Activated CD4-positive, CD25-positive, alpha-beta regulatory T cell (primary cell): Measurements from ENCODE around the gene PKHD1.

Experiments
- DNase-seq, 4 experiments: peaks; one replicate each; lab custom pipeline; 2025; lab: John Stamatoyannopoulos, UW

Gene PKHD1, protein sequence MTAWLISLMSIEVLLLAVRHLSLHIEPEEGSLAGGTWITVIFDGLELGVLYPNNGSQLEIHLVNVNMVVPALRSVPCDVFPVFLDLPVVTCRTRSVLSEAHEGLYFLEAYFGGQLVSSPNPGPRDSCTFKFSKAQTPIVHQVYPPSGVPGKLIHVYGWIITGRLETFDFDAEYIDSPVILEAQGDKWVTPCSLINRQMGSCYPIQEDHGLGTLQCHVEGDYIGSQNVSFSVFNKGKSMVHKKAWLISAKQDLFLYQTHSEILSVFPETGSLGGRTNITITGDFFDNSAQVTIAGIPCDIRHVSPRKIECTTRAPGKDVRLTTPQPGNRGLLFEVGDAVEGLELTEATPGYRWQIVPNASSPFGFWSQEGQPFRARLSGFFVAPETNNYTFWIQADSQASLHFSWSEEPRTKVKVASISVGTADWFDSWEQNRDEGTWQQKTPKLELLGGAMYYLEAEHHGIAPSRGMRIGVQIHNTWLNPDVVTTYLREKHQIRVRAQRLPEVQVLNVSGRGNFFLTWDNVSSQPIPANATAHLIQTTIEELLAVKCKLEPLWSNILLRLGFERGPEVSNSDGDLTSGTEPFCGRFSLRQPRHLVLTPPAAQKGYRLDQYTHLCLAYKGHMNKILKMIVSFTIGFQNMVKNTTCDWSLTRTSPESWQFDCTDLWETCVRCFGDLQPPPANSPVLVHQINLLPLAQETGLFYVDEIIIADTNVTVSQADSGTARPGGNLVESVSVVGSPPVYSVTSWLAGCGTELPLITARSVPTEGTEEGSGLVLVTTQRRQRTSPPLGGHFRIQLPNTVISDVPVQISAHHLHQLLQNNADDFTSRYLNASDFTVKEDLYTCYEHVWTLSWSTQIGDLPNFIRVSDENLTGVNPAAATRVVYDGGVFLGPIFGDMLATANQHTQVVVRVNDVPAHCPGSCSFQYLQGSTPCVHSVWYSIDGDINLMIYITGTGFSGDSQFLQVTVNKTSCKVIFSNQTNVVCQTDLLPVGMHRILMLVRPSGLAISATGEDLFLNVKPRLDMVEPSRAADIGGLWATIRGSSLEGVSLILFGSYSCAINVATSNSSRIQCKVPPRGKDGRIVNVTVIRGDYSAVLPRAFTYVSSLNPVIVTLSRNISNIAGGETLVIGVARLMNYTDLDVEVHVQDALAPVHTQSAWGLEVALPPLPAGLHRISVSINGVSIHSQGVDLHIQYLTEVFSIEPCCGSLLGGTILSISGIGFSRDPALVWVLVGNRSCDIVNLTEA (N-terminal part only)

GRCh38 chr6:52087498-52087999 lies at the start of gene PKHD1:
TSS of gene PKHD1 (minus strand) at chr6:52087613. CDS start at chr6:52084933, 2,680 bp downstream.
- DNase-seq, result no peak

- DNase-seq, result no peak
Measured at GRCh38 chr6:52136934-52137467, 49.6 kb upstream of the PKHD1 start.

DNA sequence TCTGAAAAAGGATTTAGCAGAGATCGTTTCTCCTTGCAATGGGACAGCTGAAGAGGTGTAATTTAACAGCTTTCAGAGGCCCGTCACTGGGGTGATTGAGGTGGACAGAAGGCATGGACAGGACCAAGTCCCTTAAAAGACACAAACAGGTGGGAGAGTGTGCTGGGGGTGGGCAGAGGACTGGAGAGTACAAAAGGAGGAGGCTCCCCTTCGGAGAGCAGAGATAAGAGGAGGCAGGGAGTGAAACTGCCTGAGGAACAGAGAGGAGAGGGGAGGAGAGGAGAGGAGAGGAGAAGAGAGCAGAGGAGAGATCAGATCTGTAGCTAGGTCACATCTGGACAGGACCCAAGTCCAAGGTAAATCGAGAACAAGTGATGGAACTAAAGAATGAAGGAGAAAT lies 48.6 kb upstream of the PKHD1 start:
- DNase-seq, result no peak

DNA sequence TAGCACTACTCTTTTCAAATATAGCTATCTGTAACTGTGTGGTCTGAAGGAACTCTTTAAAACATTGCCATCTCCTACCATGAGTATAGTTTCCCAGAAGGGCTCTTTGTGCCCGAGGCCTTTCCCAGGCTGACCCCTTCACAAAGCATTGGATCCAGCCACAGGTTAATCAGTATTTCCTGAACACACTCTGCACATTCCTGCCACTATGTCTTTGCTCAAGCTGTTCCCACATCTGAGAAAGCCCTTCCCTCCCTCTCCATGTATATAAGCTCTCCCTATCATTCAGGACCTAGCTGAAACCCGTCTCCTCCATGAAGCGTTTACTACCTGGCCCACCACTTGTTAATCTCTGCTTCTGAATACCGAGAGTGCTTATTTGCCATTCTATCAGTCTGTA lies 47.8 kb upstream of the PKHD1 start:
- DNase-seq, result no peak

DNA sequence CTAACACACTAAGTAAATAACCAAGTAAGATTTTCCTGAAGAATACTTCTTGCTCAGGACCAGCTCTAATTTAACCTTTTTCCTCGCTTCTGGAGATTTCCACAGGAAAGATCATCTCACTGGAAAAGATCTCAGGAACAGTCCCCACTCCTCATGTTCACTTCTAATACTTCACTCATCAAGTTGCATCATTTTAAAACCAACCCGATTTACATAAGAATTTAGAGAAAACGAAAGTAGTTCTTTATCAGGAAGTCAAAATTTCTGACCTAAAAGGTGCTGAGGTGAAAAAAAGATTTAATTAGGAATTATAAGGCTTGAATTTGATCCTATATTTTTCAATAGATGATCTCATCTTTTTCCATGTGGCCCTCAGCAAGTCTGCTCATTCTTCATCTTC lies 46.6 kb upstream of the PKHD1 start:
- no peak for DNase-seq

DNA sequence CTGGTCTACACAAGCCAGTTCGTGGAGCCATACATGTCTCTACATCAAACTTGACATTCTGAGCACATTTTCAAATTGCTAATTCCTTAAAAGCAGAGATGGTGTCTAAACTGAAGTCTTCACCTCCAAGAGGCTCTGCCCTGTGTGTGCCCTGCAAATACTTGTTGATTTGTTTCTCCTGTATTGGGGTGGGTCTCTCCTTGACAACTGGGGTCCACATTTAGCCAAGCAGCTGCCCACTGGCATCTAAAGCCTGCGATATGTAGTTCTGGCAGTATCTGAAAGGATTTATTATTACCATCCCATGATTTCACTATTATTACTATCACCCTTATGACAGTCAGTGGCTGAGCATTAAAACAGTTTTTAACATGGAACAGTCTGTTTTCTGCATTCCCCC lies 45.9 kb upstream of the PKHD1 start:
- no peak for DNase-seq

DNA sequence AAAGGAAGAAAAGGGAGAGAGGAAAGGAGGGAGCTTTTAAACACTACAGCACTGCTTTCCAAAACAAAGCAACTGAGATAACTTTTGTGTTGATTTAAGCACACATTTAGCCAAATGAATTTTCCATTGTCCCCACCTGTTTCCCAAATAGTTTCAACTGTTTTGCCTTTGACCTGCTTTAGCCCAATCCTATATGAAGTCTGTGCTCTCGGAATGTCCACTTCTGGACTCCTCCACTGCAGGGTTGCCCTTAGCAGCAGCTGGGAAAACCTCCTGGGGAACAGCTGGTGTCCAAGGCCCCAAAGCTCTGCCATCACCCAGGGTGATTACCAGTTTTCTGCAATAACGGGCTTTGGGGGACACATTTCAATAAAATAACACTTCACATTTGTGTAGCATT lies 44.9 kb upstream of the PKHD1 start:
- no peak for DNase-seq

DNA sequence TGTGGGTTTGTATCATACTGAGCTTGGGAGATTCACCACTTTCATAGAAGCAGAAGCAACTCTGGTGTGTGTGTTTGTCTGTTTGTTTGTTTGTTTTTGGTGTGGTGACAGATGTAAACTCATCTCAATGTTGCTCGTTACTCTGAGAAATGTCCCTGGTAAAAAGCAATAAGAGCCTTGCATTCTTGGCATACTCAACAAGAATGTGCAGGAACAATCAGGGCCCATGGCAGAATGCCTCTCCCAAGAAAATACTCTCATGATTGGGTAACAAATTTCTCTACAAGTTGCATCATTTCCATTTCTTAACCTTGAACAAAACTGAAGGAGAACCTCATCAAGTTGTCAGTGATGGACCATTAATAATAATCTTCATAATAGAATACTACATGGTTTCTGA lies 43.0 kb upstream of the PKHD1 start:
- no peak for DNase-seq

GRCh38 chr6:52127957-52128356 lies 40.5 kb upstream of the PKHD1 start:
- DNase-seq, result no peak

GRCh38 chr6:52126231-52126630 lies 38.8 kb upstream of the PKHD1 start:
- DNase-seq, result no peak

GRCh38 chr6:52125572-52125971 lies 38.2 kb upstream of the PKHD1 start:
- no peak for DNase-seq

GRCh38 chr6:52125139-52125538 lies 37.7 kb upstream of the PKHD1 start:
- DNase-seq, result no peak

GRCh38 chr6:52124126-52125121 lies 37.0 kb upstream of the PKHD1 start:
- DNase-seq, result no peak

- DNase-seq, result no peak
Measured at GRCh38 chr6:52123251-52123650, 35.8 kb upstream of the PKHD1 start.

DNA sequence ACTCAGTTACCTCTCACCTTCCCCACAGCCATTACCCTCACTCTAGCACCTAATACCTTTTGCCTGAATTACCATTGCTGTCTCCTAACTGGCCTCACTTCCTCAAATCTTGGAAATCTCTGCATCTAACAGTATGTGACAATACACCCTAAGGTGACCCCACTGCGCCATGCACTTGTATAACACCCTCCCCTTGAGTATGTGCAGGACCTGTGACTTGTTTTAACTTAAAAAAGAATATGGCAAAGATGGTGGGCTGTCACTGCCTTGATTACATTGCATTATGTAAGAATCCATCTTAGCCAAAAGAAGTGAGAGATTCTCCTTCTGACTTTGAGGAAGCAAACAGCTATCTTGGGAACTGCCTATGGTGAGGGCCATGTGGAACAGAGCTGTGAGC lies 29.9 kb upstream of the PKHD1 start:
- DNase-seq, result no peak

GRCh38 chr6:52116605-52116948 lies 29.2 kb upstream of the PKHD1 start:
- no peak for DNase-seq

GRCh38 chr6:52115891-52116604 lies 28.6 kb upstream of the PKHD1 start:
- no peak for DNase-seq

DNA sequence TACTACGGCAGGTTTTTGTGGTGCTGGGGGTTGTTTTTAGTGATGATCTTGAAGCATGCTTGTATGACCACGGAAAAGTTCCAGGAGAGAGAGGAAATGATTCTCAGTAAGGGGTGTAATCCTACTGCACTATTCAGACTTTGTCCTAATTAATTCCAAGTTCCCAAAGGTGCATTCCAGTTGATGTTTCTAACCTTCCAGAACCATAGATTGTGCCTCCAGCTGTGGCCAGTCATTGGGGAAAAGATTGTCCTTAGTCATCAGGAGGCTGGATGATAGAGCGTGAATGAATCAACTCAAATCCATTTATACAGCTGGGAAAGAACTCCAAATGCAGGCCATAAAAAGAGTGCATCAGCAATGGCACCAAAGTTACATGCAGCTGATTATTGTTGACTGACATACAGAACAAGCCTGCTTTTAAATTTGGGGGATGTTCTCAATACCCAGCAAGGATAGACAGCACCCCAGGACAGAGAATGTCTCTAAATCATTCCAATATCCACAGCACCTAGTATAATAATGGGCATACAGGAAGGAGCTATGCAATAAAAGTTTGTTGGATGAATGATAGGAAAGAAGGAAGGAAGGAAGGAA lies 27.8 kb upstream of the PKHD1 start:
- DNase-seq, result no peak

DNA sequence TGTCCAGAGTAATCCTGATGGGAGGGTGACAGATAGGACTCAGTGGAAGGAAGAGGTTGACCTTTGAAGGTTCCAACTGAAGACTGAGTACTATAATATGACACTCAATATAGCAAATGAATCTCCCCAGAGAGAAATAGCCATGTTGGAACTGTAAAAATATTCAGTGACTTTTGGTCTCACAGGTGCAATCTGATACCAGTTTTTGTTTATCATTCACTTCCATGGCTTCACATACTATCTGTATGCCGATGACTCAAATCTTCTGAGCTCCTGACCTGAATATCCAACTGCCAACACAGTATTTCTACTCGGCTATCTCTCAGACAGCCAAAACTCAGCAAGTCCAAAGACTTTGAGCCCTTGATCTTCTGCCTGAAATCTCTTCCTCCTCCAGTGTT lies 21.8 kb upstream of the PKHD1 start:
- DNase-seq, result no peak

DNA sequence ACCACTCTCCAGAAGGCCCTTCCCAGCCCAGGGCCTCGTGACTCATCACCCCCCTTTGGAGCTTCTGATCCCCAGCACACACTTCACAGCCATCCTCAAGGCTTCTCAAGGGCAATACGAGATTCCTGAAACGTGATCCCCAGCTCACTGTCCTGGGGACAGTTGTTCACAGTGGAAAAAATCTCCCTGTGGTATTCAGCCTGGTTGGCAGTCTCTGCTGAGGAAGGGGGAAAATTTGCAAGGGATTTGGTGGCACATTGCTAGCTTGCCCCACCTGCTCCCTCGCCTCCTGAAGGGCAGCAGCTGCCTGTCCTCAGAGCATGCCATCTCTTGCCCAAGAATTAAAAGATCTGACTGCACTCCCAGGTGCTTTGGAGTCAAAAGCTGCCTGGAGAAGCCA lies 20.7 kb upstream of the PKHD1 start:
- no peak for DNase-seq
